Peyer's patch (tissue), 4 donors: Measurements from ENCODE around the gene DOCK4. TPM values are rescaled to one million over a fixed set of nuclear protein-coding genes. Genes with fewer than 3 reads are reported as not detected.

Experiments
- DNase-seq, 3 donors: peaks; one replicate each; pipeline ENCODE4 v3.0.0-alpha.2; 2017 to 2019
- H3K27ac ChIP-seq, 4 donors: fragments of 200-600 bp; sonication (generic); one replicate each; pipeline ENCODE4 v1.5.1; 2016 to 2019
- H3K27me3 ChIP-seq, 2 donors: fragments of 200-600 bp; sonication (generic); one replicate each; pipeline ENCODE4 v1.5.1; 2019
- H3K36me3 ChIP-seq, 3 donors: fragments of 200-600 bp; sonication (generic); one replicate each; pipeline ENCODE4 v1.5.1; 2016 to 2019
- H3K4me1 ChIP-seq, 4 donors: fragments of 200-600 bp; sonication (generic); one replicate each; pipeline ENCODE4 v1.5.1; 2016 to 2019
- H3K4me3 ChIP-seq, 4 donors: fragments of 200-600 bp; sonication (generic); 1 replicate in 3 of 4; 2 replicates in 1 of 4; pipeline ENCODE4 v1.5.1; 2016 to 2019; ENCODE audit warnings: mild to moderate bottlenecking in 1 of 4
- H3K9me3 ChIP-seq, 4 donors: fragments of 200-600 bp; sonication (generic); one replicate each; pipeline ENCODE4 v1.5.1; 2016 to 2019; ENCODE audit warnings: mild to moderate bottlenecking in 1 of 4
- POLR2A ChIP-seq, 2 donors: fragments of 450-650 bp; IDR thresholded peaks; one replicate each; pipeline ENCODE4 v1.5.1; 2017; ENCODE audit warnings: antibody characterized with exemption in 2 of 2, mild to moderate bottlenecking in 2 of 2, moderate library complexity in 2 of 2
- total RNA-seq, 4 donors: library from RNA; depleted of rRNA; stranded (reverse); fragments of >200 nt; gene quantifications; one replicate each; pipeline ENCODE4 v1.1.0, GENCODE V29; 2016
- TF ChIP-seq, protein P1 (sequence below), 6 experiments: fragments of 450-650 bp in 4 of 6; fragments of 200-600 bp in 2 of 6; sonication (generic) in 1 of 6; IDR thresholded peaks; one replicate each; pipeline ENCODE4 v1.5.1; 2017 to 2019; ENCODE audit warnings: antibody characterized with exemption in 6 of 6, mild to moderate bottlenecking in 3 of 6, moderate library complexity in 1 of 6

Gene DOCK4
- total RNA-seq, 4 donors from 2014 or later: 5.1 to 52.8 (median 15.5) TPM

DNA sequence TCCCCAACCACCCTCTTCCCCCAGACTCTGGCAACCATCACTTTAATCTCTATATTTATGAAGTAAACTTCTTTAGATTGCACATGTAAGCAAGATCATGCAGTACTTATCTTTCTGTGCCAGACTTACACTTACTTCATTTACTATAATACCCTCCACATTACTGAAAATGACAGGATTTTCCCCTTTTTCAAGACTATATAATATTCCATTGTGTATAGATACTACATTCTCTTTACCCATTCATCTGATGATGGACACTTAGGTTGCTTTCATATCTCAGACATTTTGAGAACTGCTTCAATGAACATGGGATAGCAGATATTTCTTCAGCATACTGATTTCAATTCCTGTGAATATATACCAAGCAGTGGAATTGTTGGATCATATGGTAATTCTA, 4.4 kb downstream of the DOCK4 start:
- Histone ChIP-seq H3K27ac (no peak overlapping the region), H3K9me3 (no peaks in the 10 kb centered on the region)
- TF ChIP-seq POLR2A (IDR thresholded peaks at IDR 0.05): no peak
- TF ChIP-seq, protein P1, sequence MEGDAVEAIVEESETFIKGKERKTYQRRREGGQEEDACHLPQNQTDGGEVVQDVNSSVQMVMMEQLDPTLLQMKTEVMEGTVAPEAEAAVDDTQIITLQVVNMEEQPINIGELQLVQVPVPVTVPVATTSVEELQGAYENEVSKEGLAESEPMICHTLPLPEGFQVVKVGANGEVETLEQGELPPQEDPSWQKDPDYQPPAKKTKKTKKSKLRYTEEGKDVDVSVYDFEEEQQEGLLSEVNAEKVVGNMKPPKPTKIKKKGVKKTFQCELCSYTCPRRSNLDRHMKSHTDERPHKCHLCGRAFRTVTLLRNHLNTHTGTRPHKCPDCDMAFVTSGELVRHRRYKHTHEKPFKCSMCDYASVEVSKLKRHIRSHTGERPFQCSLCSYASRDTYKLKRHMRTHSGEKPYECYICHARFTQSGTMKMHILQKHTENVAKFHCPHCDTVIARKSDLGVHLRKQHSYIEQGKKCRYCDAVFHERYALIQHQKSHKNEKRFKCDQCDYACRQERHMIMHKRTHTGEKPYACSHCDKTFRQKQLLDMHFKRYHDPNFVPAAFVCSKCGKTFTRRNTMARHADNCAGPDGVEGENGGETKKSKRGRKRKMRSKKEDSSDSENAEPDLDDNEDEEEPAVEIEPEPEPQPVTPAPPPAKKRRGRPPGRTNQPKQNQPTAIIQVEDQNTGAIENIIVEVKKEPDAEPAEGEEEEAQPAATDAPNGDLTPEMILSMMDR (IDR thresholded peaks at IDR 0.05): no peak

DNA sequence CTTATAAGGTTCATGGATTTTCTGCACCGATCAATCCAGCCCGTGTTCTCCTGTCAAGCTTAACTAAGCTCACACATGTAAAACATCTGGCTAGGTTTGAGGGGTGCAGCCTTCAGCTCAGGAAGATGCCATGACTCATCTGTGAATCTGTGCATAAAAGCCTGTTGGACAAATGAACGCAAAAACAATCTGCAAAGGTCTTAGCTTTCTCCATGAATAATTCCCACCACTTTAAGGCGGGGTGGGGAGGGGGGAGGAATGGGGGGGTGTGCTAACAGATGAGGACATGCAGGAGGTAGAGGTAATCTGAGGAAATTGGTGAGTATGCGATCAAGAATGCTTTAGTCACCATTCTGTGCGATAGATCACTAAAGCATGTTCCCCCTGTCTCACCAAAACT, 4.8 kb downstream of the DOCK4 start:
- Histone ChIP-seq H3K27me3 (no peaks in the 10 kb centered on the region), H3K4me3 (no peak overlapping the region), H3K36me3 (no peaks in the 10 kb centered on the region), H3K4me1 (peaks cover 0 to 4% (median 0%) of the 10 kb centered on the region in 4 donors), H3K27ac (no peak overlapping the region), H3K9me3 (no peaks in the 10 kb centered on the region)
- DNase-seq: no peak
- TF ChIP-seq, protein P1 (IDR thresholded peaks at IDR 0.05): no peak
- no peak for TF ChIP-seq POLR2A (IDR thresholded peaks at IDR 0.05)

More for the DNA sequence above, 4.4 kb downstream of the DOCK4 start:
- Histone ChIP-seq H3K27me3 (no peaks in the 10 kb centered on the region), H3K4me3 (no peak overlapping the region), H3K36me3 (no peaks in the 10 kb centered on the region), H3K4me1 (peaks cover 0 to 4% (median 0%) of the 10 kb centered on the region in 4 donors)
- DNase-seq: no peak

DNA sequence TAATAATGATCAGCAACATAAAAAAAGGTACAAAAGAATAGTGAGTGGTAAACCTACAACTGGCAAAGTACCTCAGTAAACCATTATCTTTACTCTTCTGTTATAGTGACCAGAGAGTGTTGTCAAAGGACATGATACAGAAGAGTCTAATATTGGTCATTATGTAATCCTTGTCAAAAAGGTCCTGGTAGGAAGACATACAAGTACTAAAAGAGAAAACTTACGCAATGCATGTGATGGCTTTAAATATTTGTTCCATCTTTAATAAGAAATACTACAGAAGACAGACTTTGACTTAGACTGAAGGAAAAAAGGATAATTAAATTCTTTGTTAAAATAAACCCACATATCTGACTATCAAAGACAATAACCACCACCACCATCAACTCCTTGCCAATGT, 6.5 kb downstream of the DOCK4 start:
- Histone ChIP-seq H3K4me3 (no peak overlapping the region), H3K9me3 (no peaks in the 10 kb centered on the region), H3K4me1 (no peaks in the 10 kb centered on the region), H3K36me3 (no peaks in the 10 kb centered on the region), H3K27ac (no peak overlapping the region), H3K27me3 (no peaks in the 10 kb centered on the region)
- no peak for DNase-seq
- TF ChIP-seq, protein P1 (IDR thresholded peaks at IDR 0.05): no peak
- TF ChIP-seq POLR2A (IDR thresholded peaks at IDR 0.05): no peak

DNA sequence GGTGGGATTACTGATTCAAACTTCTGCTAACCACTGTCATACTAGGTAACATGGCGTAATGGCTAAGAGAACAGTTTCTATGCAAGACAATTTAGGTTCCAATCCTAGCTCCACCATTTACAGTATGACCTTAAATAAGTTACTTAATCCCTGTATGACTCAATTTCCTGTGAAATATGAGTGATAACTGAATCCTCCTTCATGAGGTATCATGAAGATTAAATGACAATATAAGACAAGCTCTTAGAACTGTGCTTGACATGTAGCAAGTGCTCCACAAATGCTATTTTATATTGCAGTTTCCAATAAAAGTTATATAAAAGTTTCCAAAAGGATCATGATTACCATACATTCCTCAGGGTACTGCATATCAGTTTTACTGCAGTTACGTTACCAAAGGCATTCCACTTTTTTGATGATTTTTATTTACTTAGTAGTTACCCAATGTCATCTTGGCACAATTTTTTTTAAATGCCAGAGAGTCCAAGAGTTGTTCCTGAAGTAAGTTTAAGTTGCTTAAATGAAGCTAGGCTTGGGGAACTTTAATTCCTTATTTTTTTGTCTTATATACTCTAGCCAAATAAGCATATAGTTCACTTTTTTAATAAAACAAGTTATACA, 7.1 kb downstream of the DOCK4 start:
- DNase-seq: no peak
- H3K27me3 ChIP-seq: no peaks in the 10 kb centered on the region
- H3K9me3 ChIP-seq: no peaks in the 10 kb centered on the region
- H3K4me1 ChIP-seq: no peaks in the 10 kb centered on the region
- no peak overlapping the region for H3K27ac ChIP-seq
- no peak overlapping the region for H3K4me3 ChIP-seq
- H3K36me3 ChIP-seq: no peaks in the 10 kb centered on the region
- TF ChIP-seq POLR2A (IDR thresholded peaks at IDR 0.05): no peak
- TF ChIP-seq, protein P1 (IDR thresholded peaks at IDR 0.05): no peak

DNA sequence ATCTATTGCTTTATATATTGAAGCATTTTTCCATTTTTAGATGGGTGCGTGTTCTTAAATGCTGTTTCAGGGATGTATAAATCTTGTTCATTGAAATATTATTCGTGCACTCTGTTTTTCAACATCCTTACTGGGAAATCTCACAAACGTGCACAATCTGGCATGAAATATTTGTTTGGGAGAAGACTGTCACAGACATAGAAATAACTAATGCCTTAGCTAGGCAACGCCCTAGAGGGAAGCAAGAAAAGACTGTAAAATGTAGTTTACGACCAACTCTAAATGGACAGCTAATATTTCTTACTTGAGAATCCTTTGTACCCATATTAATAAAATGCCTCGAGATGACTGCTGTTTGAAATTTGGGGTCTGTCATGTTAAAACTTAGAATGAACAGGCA, 8.9 kb downstream of the DOCK4 start:
- DNase-seq: no peak
- no peaks in the 10 kb centered on the region for H3K4me1 ChIP-seq
- no peaks in the 10 kb centered on the region for H3K27me3 ChIP-seq
- H3K9me3 ChIP-seq: no peaks in the 10 kb centered on the region
- no peak overlapping the region for H3K27ac ChIP-seq
- TF ChIP-seq, protein P1 (IDR thresholded peaks at IDR 0.05): no peak
- no peak for TF ChIP-seq POLR2A (IDR thresholded peaks at IDR 0.05)
- no peaks in the 10 kb centered on the region for H3K36me3 ChIP-seq
- H3K4me3 ChIP-seq: no peak overlapping the region

DNA sequence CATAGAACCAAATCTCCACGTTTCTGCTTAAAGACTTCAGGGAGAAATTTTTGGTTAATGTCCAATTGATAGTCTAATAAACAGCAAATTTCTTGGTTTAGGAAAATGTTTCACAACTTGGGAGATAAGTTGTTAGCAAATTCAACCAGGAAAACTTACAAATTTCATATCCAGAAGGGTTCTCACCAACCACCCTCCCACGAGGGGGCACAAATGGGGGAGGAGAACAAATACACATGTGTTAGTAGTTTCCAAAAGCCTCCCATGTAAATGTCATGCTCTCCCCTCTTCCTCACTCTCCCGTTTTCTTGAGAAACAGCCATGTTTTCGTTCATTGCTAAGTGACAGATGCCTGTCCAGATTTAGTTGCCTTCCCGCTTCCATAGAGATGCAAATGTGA, 10.5 kb downstream of the DOCK4 start:
- Histone ChIP-seq H3K4me1 (no peaks in the 10 kb centered on the region), H3K4me3 (no peak overlapping the region), H3K36me3 (no peaks in the 10 kb centered on the region), H3K27me3 (no peaks in the 10 kb centered on the region), H3K9me3 (no peaks in the 10 kb centered on the region), H3K27ac (no peak overlapping the region)
- no peak for DNase-seq
- TF ChIP-seq, protein P1 (IDR thresholded peaks at IDR 0.05): no peak
- no peak for TF ChIP-seq POLR2A (IDR thresholded peaks at IDR 0.05)
